HG02970 (cell line): ENCODE measurements around the gene URM1.
"Not testable (repeated sequence)": the region's sequence is repeated elsewhere in the genome, so short reads cannot be mapped to it uniquely, and the experiment has no call there.

Experiments used
- ATAC-seq: cut with Tn5 transposase; IDR thresholded peaks from one replicate; pipeline ENCODE4 v1.9.1; 2021; ENCODE audit warnings: mild to moderate bottlenecking, moderate library complexity, moderate number of reproducible peaks; ENCODE audit not compliant: unreplicated experiment, low FRiP score

URM1 gene

DNA sequence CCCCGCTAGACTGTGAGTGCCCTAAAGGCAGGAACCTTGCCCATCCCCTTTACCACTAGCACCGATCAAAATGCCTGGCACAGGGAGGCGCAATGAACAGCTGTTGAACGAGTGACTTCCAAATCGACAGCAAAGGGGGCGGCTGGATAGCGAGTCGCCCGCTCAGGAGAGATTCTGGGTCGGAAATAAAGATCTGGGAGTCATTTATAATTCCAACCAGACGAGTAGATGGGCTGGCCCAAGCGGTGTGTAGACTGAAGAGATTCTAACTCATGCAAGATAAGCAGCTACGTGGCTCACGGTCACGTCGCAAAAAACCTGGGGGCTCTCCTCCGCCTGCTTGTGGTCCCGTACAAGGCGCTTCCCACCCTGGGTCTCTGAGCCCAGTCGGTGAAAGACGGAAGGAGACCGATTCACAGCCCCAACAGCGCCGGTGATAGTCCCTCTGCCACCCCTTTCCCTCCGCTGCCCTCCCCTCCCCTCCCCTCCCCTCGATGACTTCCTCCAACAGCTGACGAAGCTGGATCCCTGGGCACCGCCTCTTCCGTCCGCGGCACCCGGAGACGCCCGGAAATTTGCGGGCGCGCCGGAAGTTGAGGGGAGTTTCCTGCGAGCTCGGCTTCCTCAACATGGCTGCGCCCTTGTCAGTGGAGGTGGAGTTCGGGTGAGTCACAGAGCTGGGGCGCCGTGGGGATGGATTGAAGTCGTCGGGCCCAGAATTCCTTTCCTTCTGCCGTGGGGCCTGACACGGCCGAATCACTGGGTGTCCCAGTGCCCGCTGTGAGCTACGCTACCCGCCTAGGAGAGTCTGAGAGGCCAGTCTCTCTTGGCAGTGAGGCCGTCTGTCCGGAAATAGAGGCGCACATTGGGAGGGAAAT is at the start of gene URM1:
Gene URM1 (plus strand): TSS at position 623 of the 878 bp plus-strand sequence. CDS start 7 bp downstream, at position 630.
- peak; percentile 81 for ATAC-seq

GRCh38 chr9:128321879-128322403 is 49.2 kb upstream of the URM1 start:
- ATAC-seq: peak; percentile 15

DNA sequence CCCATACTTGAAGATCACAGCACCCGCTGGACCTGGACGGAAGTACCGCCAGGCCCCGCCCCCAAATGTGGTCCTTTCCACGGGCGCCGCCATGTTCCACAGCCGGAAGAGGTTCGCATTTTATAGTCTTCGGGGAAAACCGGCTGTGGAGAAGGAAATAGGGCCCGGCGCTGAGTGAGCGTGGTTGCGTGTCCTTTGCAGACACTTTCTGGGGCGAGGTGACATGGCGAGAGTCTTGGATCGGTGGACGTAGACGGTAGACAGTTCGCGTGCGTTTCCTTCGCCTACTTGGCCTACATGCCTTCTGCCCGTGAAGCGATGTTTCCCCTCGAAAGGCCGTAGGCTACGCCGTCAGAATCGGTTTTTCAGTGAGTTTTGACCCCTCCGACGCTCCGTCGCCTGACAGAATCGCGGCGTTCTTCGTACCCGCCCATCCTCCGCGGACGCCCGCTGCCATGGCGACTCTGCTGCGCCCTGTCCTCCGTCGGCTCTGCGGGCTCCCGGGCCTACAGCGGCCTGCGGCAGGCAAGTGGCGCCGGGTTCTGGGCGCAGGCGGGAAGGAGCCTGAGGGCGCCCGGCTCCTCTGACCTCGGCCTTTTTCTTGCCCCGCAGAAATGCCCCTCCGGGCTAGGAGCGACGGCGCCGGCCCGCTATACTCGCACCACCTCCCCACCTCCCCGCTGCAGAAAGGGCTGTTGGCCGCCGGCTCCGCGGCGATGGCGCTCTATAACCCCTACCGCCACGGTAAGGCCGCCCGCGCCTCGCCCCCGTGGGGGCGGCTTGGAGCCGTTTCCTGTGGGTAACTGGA is 48.6 kb upstream of the URM1 start, which contains the start of the genes COQ4 and TRUB2:
Gene COQ4 (plus strand): TSS at position 436 of the 808 bp plus-strand sequence. CDS start 20 bp downstream, at position 456.
Gene TRUB2 (minus strand): TSS at position 44 of the 808 bp plus-strand sequence. CDS start 39 bp downstream, at position 5.
- peak; percentile 80 for ATAC-seq

GRCh38 chr9:128323212-128323730 is 47.9 kb upstream of the URM1 start:
- ATAC-seq: no peak

GRCh38 chr9:128323791-128324190 is 47.4 kb upstream of the URM1 start:
- no peak for ATAC-seq

- no peak for ATAC-seq
Observed at GRCh38 chr9:128324401-128324800, 46.8 kb upstream of the URM1 start.

- no peak for ATAC-seq
Observed at GRCh38 chr9:128325629-128326028, 45.5 kb upstream of the URM1 start.

- no peak for ATAC-seq
Observed at GRCh38 chr9:128333451-128333869, 37.7 kb upstream of the URM1 start.

DNA sequence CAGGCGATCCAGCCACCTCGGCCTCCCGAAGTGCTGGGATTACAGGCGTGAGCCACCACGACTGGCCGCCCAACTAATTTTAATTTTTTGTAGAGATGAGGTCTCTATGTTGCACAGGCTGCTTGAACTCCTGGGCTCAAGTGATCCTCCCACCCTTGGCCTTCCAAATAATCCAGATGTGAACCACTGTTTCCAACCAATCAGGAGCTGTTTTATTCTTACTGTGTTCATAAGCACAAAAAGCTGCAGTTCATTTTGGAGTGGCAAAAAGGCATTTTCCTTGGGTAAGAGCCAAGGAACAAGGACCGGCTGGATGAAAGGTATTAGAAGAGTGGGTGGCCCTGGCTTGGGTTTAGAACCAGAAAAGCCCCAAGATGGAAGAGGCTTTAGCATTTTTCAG is 36.0 kb upstream of the URM1 start:
- no peak for ATAC-seq

DNA sequence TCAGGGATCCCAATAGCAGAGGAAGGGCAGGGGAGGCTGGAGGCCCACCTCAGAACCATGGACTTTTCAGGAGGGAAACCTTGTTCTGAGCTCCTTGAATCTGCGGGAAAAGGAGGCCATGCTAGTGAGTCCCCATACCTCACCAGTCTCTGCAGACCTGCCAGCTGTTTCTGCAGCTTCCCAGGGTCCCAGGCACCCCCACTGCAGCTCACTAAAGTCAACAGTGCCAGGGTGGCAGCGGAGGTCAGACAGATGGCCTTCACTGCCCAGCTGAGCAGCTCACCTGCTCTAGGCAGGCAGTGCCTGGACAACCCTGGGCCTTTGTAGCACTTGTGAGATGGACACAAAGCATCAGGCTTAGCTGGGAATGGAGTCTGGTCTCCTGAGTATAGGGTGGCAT is 35.3 kb upstream of the URM1 start:
- ATAC-seq: no peak

DNA sequence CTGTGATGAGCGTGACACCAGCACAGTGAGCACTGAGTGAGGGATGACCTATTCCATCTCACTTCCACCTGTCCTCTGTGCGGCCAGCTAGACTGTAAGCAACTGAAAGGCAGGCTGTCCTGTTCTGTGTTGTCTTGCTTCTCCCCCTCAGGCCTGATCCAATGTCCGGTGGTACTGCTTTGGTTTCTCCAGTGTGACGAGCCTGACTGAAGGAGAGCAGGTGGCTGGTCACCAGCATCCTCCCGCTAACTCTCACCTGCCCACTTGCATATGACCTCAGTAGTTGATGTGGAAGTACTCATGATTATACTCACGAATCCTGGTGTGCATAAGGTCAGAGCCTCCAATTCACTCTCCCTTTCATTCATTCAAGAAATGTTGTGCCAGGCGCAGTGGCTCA is 33.2 kb upstream of the URM1 start:
- ATAC-seq: no peak

GRCh38 chr9:128338852-128339614 is 32.1 kb upstream of the URM1 start:
- not testable (repeated sequence) for ATAC-seq

- ATAC-seq: peak; percentile 79
Observed at GRCh38 chr9:128339761-128340690, 31.1 kb upstream of the URM1 start, which contains the start of gene SLC27A4. SLC27A4 (plus strand) TSS chr9:128340527; CDS start chr9:128343133, 2,606 bp downstream.

DNA sequence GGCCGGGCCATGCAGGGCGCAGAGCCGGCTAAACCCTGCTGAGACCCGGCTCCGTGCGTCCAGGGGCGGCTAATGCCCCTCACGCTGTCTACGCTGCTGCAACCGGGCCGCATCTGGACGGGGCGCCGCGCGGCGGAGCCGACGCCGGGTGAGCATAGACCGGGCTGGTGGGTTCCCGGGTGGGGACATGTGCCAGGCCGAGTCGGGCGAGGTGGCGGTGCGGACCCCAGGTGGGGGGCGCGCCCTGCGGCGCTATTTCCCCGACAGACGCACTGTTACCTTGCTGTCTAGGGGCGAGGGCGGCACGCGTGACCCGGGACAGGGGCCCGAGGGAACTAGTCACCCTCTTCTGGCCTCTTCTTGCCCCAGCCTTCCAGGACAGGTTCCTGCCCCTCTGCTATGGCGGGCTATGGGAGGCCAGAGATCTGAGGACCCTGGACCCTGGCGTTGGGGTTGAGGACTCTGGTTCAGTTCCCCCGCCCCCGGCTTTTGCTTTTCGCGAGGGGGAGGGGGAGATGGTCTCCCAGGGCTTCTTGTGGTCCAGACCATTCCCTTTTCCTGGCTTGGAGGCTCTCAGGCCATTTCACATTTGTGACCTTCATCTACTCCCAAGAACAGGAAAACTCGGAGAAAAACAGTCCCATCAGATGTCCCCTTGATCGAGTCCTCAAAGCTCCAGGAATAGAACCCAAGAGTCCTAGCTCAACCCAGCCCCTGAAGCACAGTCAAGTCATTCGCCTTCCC is 30.3 kb upstream of the URM1 start:
- ATAC-seq: peak; percentile 32

DNA sequence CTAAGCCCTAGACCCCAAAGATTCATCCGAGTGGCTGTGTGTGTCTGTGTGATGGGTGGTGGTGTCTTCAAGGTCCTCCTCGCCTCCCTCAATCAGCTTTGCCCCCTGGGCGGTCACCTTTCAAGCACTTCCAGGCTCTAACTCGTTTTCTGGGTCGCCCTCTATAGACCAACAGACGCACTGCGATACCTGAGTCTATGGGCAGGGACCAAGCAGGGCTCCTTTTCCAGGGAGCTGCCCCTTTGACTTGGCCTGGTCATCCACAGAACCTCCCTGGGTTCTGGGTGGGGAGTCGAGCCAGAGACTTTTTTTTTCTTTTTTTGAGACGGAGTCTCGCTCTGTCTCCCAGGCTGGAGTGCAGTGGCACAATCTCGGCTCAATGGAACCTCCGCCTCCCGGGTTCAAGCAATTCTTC is 29.7 kb upstream of the URM1 start:
- ATAC-seq: no peak

GRCh38 chr9:128342971-128343680 is 28.0 kb upstream of the URM1 start:
- ATAC-seq: no peak

DNA sequence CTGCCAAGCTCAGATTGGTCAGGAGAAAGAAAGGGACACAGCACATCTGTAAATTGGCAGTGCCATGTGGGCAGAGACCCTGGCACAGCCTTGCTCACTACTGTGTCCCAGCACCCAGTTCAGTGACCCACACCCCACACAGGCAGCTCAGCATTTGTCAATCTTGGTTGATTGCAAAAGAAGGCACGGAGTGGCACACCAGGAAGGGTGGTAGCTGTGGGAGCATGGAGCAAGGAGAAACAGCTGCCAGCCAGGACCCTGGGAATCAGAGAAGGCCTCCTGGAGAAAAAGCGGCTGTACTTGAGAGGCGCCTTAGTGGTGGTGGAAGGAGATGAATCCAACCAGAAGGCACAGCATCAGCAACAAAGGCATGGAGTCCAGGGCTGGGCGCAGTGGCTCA is 27.3 kb upstream of the URM1 start:
- ATAC-seq: no peak
